Left colon (tissue), 2 donors: ENCODE data around the gene SLC39A11. TPM values are rescaled to one million over a fixed set of nuclear protein-coding genes. Genes with fewer than 3 reads are reported as not detected.
"Not testable (repeated sequence)": the region's sequence is repeated elsewhere in the genome, so short reads cannot be mapped to it uniquely, and the experiment has no call there.

Experiments
- ATAC-seq: fragments of 200-7000 bp; cut with Tn5 transposase; one replicate; pipeline ENCODE4 v1.9.1; 2020; ENCODE audit warnings: mild to moderate bottlenecking, moderate library complexity
- DNase-seq, 2 donors: peaks; one replicate each; pipeline ENCODE4 v3.0.0-alpha.2; 2020
- intact Hi-C, 2 donors: fragments of 100-400 bp; cut with DNase I in 1 of 2; cut with micrococcal nuclease in 1 of 2; formaldehyde crosslinking; loops; one replicate each; pipeline versions ENCODE4 v1.11.2 to v1.14.0; 2022; cut with DNase I, micrococcal nuclease
- total RNA-seq, 2 donors: library from RNA; stranded (reverse); fragmentation: NEBNext Ultra II Directional; extraction: Animal tissue kit (Norgen Biotek cat#: 25700); gene quantifications; one replicate each; pipeline ENCODE4 v1.2.1, GENCODE V29; 2021
- donor health status: DM: no; HTN: no; CAD: no.
- donor health status: DM: yes; HTN: yes; CAD: no.

The SLC39A11 gene
- total RNA-seq, 2 donors from 2014 or later: 67.4 to 89.8 TPM

DNA sequence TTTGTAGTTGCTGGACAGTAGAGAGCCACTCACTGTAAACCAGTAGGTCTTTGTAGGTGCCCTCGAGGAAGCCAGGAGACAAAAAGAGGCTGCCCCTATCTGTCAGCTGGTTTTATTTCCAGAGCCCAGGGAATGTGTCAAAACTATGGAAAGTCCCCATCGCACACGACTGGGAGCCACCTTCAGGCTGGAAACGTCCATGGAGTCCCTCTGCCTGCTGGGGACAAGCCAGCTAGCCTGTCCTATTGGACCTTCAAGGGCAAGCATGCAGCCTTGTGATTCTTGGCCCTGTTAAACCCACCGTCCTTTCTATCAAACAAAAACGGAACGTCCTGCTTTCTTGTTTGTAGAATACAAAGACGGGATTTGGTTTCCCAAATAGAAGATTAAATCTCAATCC, 289.8 kb downstream of the SLC39A11 start:
- DNase-seq: no peak
- intact Hi-C loops: no loop called here
- no peak for ATAC-seq

DNA sequence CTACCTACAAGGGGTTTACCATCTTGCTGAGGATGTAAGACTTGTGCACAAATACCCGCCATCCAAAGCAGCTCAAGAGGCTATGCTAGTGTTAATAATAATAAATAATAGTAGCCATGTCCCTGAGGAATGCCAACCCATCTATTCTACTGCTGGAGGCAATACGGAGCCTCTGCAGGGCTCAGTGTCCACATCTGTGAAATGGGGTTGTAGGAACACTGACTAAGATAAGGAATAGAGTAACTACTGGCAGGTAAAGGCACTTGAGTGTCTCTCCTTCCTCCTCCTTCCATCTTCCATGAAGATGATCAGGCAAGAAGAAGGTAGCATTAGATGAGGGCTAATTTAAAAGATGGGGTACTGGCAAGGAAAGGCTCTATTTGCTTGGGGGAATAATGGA, 295.3 kb downstream of the SLC39A11 start:
- ATAC-seq (no peak), DNase-seq (no peak)

DNA sequence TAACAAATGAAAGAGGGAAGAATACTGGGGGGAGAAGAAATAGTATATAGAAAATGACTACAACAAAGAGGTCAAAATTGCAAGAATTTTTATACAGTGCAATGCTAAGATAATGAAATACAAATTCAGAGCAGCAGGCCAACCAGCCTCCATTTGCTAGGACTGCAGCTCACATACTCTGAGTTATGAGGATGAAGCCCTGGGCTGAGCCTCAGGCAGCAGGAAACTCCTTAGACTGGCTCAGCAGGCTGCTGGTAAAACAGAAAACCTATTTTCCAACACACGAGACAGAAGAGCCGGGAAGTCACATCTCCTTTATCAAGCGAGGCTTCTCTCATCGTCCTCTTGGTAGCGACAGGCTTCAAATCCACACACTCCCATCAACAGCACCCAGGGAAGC, 296.5 kb downstream of the SLC39A11 start:
- no peak for ATAC-seq
- intact Hi-C loops: no loop called here
- no peak for DNase-seq

More for the DNA sequence above, 295.3 kb downstream of the SLC39A11 start:
- intact Hi-C loops: no loop called here

DNA sequence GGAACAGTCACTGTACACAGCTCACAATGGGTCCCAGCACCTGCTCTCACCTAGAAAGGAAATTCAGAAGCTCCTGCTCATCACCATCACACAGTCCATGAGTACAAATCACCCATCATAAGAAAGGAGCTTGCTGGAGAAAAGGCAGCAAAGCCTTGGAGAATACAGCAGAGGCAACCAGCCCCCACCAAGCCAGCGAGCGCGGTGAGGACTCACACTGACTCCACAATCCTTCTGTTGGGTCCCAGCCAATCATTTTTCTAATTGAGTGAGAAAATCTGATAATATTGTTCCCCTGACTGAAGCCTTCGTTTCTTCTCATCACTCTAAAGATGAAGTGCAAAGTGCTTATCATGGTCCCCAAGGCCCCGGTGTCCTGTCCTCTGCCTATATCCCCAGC, 298.3 kb downstream of the SLC39A11 start:
- ATAC-seq (no peak), DNase-seq (no peak)
- intact Hi-C loops: no loop called here

DNA sequence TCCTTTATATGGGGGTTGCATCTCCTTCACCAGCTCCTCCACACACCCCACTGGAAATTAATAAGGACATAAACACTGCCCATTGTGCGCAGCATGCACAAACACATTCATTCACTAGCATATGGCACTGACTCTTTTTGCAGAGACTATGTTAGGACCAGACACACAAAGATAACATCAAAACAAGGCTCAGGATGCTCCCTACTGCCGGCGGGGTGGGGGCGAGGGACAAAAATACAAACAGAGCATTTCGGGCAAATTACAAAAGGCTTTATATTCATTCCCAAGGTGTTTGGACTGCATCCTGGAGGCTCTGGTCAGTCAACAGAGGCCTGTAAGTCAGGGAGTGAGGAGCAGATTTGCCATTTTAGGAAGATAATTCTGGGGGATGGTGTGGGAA, 299.7 kb downstream of the SLC39A11 start:
- intact Hi-C loops: no loop called here
- ATAC-seq: no peak

DNA sequence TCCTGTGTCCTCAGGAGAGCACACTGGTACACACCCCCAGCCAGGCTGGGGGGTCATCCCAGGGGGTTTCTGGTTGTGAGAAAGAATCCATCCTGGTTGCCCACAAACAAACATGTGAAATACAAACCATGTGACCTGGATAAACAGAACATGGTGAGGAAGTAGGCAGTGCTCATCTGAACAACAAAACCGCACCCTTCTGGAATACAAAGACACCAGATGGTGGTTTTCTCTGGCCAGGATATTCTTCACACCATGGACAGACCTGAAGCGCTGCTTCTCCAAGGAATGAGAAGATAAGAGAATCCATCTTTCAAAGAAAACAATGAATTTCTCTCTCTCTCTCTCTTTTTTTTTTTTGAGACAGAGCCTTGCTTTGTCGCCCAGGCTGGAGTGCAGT, 302.3 kb downstream of the SLC39A11 start:
- DNase-seq (no peak), ATAC-seq (peak; percentile 55)
- intact Hi-C loops: no loop called here

More for the DNA sequence above, 299.7 kb downstream of the SLC39A11 start:
- DNase-seq: no peak

DNA sequence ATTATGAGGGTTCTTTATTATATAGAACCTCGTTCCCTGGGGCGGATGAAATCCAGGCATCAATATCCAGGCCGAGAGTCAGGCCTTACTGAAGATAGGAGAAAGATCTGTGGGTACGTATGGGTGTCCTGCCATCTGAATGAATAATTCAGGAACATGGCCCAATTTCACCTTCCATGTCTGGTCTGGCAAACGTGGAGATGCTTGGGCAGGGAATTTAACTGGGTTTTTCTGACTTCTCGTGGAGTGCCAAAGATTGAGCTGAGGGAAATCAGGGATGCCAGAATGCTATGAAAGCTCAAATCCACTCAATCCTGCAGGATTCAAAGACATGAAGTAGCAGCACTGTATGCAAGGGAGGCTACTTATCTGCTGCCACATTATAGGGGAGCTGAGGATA, 302.8 kb downstream of the SLC39A11 start:
- ATAC-seq (no peak), DNase-seq (no peak)
- intact Hi-C loops: no loop called here

DNA sequence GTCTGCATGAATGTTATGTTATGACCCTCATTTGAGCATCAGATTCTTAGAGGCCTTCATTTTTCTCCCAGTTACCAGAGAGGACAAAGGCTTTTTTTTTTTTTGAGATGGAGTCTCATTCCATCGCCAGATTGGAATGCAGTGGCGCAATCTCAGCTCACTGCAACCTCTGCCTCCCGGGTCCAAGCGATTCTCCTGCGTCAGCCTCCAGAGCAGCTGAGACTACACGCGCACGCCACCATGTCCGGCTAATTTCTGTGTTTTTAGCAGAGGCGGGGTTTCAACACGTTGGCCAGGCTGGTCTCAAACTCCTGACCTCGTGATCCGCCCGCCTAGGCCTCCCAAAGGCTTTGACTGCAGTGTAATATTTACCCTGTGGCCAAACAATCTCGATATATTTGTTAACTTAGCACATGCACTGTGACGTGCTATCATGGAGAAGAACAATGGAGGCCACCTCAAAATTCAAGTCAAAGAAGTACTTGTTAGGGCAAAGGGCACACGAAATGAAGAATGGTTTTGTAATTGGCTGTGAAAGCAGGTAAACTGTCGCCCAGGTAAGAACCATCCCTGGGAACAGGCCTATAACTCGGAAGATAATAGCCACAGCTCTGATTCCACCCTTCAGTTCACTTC, 303.4 kb downstream of the SLC39A11 start:
- intact Hi-C loops: no loop called here
- ATAC-seq (no peak), DNase-seq (no peak)

DNA sequence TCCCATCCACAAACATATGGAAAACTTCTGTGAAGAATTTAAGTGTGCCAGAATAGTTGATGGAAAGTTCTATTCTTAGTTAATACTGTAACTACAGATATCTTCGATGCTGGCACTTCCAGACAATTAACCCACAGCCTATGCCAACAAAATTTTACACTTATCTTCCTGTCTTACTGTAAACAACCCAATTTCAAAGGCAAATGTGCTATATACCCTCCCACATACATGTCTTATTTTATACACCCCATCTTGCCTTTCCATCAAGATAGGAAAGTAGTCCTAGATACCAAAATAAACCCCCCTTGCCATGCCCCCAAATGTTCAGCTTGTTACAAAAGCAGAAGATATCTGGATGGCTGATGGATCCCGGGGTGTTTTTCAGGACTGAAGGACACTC, 306.3 kb downstream of the SLC39A11 start:
- DNase-seq (no peak), ATAC-seq (no peak)
- intact Hi-C loops: no loop called here

DNA sequence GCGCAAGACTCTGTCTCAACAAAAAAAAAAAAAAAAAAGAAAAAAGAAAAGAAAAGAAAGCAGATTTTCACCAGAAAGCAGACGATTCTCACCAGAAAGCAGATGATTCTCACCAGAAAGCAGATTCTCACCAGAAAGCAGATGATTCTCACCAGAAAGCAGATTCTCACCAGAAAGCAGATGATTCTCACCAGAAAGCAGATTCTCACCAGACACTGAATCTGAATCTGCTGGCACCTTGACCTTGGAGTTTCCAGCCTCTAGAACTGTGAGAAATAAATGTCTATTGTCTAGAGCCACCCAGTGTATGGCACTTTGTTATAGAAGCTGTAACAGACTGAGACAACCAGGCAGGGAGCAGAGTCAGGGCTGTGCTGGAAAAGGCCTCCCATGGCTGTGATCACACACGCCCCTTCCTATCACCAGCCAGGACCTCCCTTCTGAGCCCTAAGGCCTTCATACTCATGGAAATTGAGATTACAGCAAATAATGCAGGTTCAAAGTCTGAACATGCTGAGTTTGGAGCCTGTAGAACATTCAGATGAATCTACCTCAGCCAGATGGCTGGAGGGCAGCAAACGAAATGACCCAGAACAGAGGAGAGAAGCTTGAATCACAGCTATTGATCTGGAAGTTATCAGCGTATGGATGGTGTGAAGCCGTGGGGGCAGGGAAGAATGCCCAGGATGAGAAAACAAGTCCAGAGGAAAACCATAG, 309.3 kb downstream of the SLC39A11 start:
- intact Hi-C loops: no loop called here
- no peak for ATAC-seq
- no peak for DNase-seq

DNA sequence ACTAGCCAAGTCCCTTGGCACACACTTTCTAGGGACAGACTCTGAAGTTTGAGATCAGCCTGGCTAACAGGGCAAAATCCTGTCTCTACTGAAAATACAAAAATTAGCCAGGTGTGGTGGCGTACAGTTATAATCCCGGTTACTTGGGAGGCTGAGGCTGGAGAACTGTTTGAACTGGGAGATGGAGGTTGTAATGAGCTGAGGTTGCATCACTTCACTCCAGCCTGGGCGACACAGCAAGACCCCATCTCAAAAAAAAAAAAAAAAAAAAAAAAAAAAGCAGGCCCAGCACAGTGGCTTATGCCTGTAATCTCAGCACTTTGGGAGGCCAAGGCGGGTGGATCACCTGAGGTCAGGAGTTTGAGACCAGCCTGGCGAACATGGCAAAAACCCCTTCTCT, 310.1 kb downstream of the SLC39A11 start:
- DNase-seq, intact Hi-C loops, ATAC-seq: not testable (repeated sequence)

DNA sequence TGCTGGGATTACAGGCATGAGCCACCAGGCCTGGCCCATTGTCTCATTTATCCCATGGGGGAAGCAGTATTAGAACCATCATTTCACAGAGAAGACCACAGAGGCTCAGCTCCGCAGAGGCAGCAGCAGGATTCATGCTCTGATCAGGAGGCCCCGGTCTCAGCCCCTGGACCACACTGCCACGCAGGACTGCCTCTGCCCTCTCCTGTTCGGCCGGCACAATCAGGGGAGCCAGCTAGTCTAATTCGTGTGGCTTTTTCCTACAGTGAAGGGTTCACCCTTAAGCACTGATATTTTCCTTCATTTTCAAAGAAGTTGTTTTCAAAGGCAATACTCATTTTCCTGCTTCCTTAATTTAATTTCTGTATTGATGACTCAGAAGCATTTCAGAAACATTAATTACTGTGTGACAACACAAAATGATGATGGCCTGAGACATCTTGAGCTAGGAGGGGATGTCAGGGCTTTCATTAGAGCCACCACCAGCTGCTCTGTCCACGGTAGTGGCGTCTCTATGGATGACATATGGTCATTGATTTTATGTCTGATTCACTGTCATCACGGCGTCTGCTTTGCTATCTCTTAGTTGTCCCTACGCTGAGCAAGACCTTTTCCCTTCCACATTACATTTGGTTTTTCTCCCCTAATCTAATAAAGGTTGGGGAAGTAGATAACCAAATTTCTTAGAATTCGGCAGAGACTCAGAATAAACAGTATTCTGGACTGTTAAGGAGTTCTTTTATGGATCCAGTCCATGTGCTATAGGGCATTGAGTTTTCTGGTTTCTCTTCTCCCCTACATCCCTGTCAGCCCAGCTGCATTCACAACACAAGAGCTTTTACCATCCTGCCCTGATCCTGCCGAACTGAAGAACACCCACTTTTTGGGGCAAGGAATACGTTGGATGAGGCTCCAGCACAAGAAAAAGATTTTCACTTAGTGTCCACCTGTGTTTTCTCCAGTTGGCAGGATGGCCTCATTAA, 314.0 kb downstream of the SLC39A11 start:
- ATAC-seq (no peak), DNase-seq (no peak)
- intact Hi-C loops: no loop called here

DNA sequence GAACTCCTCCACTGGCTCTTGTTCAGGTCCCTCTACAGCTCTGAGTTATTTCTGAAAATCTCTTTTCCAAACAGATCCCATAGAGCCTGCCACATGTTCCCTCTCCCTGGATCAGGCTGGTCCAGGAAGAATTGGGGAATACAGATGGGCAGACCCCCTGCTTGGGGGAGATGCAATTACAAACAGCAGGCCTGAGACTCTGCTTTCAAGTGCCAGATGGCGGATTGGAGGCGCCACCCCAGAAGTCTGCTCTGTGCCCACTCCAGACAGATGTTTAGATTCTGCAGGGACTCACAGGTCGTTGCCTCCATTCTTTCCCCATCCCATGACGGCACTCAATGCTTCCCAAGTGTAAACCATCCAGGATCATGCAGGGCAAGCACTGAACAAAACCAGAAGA, 316.6 kb downstream of the SLC39A11 start:
- DNase-seq: no peak
- no peak for ATAC-seq
- intact Hi-C loops: no loop called here

DNA sequence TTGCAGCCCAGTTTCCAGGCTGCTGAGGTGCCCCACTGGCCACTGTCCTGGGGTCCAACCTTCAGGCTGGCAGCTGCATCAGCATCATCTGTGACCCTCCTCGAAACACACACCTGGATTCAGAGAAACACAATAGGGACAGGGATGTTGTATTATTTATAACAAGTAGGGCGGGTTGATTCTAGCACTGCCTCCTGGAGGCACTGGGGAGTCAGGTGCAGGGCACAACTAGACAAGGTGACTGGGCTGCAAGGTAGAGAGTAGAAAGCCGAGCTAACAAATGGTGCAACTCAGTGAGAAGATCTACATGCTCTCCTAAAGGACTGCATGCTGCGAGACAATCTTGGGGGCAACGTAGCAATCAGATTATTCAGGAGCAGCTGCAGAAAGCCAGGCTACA, 317.3 kb downstream of the SLC39A11 start:
- no peak for DNase-seq
- ATAC-seq: no peak
- intact Hi-C loops: no loop called here

DNA sequence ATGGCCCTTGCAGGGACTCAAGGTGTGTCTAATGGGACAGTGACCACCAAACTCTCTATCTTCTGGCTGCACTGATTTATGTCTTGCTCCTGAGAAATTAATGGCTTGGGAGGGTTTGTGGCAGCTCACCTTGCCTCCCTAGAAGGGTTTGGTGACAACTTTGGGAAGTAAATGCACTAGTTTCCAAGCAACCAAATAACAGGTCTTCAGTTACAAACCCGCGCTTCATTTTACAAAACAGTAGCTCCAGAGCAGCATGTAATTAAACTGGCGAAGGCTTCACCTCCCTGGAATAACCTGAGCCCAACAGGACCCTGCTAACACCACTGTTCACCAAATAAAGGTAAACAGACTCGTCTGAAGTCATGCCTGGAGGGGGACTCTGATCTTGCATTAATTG, 318.3 kb downstream of the SLC39A11 start:
- ATAC-seq: no peak
- DNase-seq: no peak
- intact Hi-C loops: no loop called here

DNA sequence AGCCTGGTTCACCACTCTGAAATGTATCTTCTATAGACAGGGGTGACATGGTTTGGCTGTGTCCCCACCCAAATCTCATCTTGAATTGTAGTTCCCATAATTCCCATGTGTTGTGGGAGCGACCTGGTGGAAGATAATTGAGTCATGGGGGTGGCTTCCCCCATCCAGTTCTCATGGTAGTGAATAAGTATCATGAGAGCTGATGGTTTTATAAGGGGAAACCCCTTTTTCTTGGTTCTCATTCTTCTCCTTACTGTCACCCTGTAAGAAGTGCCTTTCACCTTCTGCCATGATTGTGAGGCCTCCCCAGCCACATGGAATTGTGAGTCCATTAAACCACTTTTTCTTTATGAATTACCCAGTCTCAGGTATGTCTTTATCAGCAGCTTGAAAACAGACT, 319.3 kb downstream of the SLC39A11 start:
- intact Hi-C loops, ATAC-seq, DNase-seq: not testable (repeated sequence)

DNA sequence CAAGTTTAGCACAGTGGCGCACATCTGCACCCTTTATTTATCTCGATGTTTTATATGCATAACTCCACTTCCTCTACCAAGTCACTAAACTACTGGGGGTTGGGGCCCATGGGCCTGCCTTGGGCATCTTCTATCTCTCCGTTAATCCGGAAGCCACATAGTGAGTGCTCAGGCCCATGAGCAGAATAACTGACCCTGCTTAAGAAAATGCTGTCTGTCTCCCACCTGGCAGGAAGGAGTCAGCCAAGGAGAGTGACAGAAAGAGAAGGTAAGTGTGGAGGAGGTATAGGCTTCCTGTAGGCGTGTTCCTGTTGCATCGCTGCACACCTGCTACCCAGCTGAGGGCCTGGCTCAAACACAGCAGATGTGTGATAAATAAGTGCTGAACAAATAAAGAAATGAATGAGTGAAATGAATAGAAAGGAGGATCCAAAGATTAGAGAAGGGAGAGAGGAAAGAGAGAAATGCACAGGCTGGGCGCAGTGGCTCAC, 320.1 kb downstream of the SLC39A11 start:
- DNase-seq (peak in 1 of 2 donors; percentile 18), ATAC-seq (peak; percentile 71)
- intact Hi-C loops: no loop called here

DNA sequence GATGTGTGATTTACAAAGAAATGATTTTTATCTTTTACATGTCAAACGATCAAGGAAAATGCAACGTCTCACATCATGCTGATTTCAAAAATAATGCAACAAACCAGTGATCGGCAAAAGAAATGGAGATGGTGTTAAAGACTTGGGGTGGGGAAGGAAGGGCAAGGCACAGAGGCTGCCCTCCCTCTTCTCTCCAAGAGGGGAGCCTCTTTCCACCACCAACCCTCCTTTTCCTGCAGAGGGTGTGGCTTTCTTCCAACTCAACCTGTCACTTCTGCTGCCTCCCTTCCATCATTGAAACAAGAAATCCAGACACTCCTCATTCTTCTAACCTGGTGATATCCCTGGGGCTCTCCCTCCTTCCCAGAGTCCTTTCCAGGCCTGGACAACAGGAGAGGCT, 320.8 kb downstream of the SLC39A11 start:
- intact Hi-C loops: no loop called here
- DNase-seq (no peak), ATAC-seq (no peak)

DNA sequence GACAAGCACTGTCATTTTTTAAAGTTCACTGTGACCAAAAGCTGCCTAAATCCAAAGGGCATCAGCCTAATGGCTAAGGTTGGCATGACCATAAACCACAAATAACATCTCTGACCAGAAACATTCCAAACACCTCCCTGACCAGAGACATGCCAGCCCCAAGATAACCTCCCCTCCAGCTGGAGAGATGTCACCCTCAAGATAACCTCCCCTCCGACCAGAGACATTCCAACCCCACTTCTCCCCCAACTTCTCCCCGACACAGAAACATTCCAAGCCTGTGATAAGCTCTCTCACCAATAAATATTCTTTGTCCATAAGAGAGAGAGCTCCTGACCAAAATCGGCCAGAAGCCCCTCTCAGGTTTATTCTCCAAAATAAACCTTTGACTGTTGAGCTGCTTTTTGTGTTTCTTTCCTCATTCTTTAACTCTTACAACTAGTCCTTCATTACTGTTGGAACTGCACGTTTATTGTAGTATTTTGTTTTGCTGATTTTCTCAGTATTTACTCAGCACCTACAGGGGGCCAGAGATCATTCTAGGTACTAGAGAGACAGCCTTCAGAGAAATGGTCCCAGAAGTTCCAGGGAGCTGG, 325.6 kb downstream of the SLC39A11 start:
- intact Hi-C loops: no loop called here
- ATAC-seq (no peak), DNase-seq (no peak)
